ENCODE measurements around the gene SAFB2.

The SAFB2 gene

GRCh38 chr19:5578097-5578846 is 44.3 kb downstream of the SAFB2 start:
- DNase-seq = peak; percentile 31

GRCh38 chr19:5575590-5575989 is 47.0 kb downstream of the SAFB2 start:
- no peak for DNase-seq

- no peak for DNase-seq
Measured at GRCh38 chr19:5572556-5573286, 49.9 kb downstream of the SAFB2 start.

DNA sequence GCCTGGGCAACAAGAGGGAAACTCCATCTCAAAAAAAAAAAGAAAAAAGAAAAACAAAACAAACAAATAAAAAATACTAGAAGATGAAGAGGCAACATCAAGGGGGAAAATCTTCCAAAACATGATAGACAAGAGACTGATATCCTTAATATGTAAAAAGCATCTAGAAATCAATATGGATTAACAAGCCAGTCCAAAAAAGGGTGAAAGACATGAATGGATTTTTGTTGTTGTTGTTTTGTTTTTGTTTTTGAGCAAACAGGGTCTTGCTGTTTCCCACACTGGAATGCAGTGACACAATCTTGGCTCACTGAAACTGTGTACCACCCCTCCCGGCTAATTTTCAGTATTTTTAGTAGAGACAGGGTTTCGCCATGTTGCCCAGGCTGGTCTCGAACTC is 50.8 kb downstream of the SAFB2 start:
- DNase-seq = no peak

DNA sequence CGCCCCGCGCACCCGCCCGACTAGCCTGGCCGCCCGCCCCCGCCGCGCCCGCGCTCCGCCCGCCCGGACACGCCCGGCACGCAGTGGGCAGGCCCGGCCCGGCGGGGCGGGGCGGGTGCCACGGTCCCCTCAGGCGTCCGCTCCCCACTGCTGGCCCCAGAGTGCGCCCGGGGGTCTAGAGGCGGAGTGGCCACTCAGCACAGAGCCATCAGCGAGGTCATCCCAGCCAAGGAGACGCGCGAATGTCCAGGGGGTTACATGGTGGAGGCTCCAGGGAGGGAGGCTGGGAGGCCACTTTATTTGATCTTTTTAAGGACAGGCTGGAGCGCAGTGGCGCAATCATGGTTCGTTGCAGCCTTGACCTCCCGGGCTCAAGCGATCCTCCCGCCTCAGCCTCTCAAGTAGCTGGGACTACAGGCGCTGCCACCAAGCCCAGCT is 54.6 kb downstream of the SAFB2 start:
- no peak for DNase-seq

DNA sequence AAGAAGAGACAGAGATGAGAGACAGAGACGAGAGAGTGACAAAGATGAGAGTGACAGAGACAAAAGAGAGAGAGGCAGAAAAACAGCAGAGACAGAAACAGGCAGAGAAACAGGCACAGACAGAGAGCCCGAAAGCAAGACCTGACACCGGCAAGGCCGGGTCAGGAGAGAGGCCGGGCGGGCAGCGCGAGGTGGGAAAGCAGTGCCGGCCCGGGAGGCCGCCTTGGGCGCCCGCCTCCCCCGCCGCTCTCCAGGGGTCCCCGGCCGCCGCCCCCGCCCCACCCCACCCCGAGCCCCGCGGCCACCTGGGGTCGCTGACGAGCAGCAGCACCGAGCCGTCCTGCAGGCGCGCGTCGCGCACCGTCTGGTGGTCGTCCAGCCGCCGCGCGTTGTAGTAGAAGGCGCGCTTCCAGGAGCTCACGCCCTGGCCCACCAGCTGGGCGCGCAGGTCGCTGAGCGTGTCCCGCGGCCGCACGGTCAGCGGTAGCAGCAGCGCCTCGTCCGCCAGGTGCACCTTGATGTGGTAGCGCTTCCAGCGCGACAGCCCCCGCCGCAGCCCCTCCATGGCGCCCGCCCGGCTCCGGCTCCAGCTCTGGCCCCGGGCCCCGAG is 55.1 kb downstream of the SAFB2 start, which contains the start of gene TINCR:
TSS of gene TINCR (minus strand) at position 594 of the 610 bp plus-strand sequence.
- DNase-seq = no peak

DNA sequence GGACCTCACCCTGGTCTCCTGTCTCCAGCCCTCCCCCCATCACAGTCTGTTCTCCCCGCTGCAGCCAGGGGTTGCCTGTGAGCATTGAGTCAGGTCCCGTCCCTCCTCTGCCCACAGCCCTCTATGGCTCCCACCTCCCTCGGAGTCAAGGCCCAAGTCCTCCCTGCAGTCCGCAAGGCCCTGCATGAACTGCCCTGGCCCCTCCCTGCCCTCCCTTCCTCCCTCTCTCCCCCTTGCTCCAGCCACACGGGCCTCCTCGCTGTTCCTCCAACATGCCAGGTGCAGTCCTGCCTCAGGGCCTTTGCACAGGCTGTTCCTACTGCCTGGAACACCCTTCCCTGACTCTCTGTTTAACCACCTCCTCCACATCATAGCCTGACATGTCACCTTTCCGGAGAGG is 57.6 kb downstream of the SAFB2 start:
- DNase-seq = no peak

DNA sequence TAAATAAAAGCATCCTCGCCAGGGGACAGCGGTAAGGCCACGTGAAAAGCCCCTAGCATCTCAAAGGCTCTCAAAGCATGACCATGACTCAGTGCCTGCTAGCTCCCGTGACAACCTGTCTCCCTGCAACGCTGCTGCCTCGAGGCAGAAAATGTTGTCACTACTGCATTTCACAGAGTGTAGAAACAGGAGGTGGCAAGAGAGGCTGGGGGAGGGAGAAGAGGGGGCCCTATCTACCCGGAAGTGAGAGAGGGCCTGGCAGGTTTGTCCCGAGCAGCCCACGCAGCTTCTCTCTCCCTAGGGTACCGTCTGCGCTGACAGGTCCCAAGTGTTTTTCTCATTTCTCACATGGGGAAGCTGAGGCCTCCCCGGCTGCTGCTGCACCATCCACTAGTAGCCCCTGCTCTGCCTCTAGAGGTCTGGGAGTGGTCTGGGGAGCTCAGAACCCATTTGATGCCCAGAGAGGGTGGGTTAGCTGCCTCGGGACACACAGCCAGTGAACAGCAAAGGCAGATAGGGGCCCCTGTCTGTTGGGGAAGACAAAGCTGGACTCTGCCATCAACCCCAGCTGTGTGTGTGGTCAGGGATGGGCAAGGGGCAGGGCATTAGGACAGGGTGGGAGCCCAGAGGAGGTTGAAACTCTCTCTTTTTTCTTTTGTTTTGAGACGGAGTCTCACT is 58.5 kb downstream of the SAFB2 start:
- no peak for DNase-seq

DNA sequence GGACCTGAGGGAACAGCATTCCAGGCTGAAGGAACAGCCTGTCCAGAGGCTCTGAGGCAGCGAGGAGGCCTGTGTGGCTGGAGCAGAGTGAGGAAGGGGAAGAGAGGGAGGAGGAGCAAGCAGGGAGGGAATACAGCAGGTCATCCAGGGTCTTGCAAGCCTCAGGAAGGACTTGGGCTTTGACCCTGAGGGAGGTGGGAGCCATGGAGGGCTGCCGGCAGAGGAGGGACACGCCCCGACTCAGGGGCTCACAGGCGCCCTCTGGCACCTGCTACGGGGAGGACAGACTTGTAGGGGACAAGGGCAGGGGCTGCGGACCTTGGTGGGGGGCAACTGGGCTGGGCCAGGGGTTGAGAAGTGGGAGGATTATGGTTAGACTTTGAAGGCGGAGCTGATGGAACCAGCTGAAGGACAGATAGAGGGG is 59.6 kb downstream of the SAFB2 start:
- DNase-seq = no peak

- no peak for DNase-seq
Measured at GRCh38 chr19:5562280-5562679, 60.3 kb downstream of the SAFB2 start.

DNA sequence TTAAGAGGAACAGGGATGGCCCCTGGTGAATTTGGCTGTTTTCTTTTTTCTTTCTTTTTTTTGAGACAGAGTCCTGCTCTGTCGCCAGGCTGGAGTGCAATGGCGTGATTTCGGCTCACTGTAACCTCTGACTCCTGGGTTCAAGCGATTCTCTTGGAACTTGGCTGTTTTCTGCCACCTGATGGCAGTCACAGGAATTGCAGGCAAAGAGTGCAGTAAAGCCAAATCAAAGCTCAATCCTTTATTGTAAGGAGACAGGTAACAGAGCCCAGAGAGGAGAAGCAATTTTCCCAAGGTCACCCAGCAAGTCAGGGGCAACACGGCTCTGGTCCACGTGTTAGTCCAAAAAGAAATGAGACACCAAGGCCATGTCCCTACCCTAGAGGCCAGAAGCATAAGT is 61.0 kb downstream of the SAFB2 start:
- DNase-seq = no peak

GRCh38 chr19:5560156-5560555 is 62.4 kb downstream of the SAFB2 start:
- DNase-seq = no peak

DNA sequence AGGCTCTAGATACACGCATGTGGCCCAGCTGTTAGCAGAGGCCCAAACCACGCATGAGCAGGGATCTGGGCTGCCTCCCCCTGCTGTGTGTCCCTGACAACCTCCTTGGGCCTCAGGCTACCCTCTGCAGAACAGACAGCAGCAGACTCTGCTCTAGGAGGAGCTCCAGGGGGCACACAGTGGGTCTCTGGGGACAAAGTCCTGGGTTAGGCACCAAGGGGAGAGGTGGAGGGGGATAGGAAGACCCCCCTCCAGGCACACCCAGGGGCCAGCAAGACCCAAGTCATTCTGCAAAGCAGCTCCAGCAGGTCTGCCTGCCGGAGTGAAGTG is 62.8 kb downstream of the SAFB2 start:
- DNase-seq = no peak

DNA sequence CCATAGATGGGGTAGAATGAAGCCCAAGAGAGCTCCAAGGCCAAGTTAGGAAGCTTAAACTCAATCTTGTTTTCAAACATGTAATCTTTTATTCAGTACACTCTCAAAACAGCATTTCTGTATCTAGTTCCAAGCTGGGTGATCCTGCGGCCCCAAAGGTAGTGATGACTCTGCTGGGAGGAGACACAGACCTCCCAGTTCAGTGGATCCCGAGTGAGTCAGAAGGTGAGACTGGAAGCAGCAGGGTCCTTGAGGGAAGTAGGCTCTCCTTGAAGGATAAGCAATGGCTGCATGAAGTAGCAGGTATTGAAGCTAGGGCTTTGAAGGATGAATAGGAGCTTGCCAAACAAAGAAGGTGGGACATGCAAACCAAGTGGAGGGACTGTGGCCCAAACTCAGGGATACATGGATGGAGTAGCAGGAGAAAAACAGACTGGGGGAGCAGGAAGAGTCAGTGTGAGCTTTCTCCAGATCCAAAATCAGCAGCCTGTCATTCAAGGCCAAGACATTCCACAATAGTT is 64.4 kb downstream of the SAFB2 start:
- DNase-seq = no peak

- no peak for DNase-seq
Measured at GRCh38 chr19:5557691-5558090, 64.9 kb downstream of the SAFB2 start.

GRCh38 chr19:5554828-5555227 is 67.7 kb downstream of the SAFB2 start:
- DNase-seq = no peak

- no peak for DNase-seq
Measured at GRCh38 chr19:5553892-5554291, 68.7 kb downstream of the SAFB2 start.

DNA sequence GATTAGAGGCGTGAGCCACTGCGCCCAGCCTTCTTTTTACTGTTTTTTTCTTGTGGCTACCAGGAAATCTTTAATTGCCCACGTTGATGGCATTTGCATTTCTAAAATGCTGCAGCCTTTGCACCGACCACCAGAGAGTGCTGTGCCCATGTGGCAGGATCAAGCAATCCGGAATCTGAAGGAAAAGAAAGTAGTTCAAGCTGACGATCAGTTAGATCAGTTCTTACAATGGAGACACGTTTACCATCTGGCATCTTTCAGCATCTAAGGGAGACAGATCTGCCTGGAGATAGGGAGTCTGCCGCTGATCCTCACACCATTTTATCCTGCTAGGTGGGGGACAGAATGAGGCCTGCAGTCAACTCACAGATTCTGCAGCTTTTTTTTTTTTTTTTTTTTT is 74.7 kb downstream of the SAFB2 start:
- DNase-seq = no peak

- no peak for DNase-seq
Measured at GRCh38 chr19:5545984-5546383, 76.6 kb downstream of the SAFB2 start.

- DNase-seq = no peak
Measured at GRCh38 chr19:5545051-5545450, 77.5 kb downstream of the SAFB2 start.

DNA sequence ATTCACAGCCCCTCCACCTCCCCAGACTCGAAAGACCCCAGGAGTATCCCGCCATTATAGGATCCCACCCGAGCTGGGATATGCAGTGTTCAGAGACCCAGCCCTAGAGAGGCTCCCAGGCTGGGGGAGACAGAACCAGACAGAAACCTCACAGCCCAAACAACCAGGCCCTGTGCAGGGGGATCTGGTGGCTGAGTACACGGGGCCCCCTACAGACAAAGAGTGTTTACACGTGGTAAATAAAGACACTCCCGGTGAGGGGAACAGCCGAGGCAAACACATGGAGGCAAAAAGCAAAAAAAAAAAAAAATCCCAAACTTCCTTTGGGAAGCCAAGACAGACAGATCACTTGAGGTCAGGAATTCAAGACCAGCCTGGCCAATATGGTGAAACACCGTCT is 79.9 kb downstream of the SAFB2 start:
- DNase-seq = no peak

DNA sequence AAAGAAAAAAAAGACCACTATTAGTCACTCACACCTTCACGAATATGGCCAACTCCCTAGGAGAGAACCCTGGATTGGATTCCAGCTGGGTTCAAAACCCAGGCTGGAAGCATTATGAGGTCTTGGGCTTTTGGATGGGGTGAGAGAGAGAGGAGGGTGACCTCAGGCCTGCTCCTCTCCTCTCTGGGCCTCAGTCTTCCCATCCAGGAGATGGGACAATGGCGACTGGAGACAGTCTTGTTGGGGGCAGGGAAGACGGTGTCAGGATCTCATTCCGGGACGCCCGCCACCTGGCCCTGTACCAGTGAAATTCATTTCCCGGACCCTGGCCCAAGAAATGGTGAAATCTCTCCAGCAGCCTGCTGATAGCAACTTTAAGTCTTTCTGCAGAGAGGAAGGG is 81.1 kb downstream of the SAFB2 start:
- no peak for DNase-seq

DNA sequence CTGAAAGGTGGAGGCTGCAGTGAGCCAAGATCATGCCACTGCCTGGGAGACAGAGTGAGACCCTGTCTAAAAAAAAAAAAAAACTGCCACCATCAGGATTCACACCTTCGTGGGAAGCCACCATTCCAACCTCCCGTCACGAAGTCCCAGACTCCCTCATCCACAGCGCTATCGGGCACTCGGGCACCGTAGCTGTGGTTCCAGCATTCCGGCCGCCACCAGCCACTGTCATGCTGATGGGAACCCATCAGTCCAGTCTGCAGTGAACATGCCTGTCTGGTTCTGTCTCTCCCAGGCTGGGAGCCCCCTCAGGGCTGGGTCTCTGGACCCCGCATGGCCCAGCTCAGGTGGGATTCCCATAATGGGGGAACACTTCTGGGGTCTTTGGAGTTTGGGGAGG is 82.4 kb downstream of the SAFB2 start:
- DNase-seq = no peak

All from midbrain (tissue), 1 donor.